Tibial nerve (tissue), 3 donors: Measurements from ENCODE around the gene SLC25A21.

ENCODE experiments used
- POLR2A ChIP-seq, 2 donors: fragments of 450-650 bp; IDR thresholded peaks; one replicate each; pipeline ENCODE4 v1.6.1; 2017; ENCODE audit warnings: antibody characterized with exemption in 2 of 2, mild to moderate bottlenecking in 2 of 2, moderate library complexity in 2 of 2
- TF ChIP-seq, protein P1 (sequence below), 5 experiments: fragments of 200-600 bp in 3 of 5; fragments of 450-650 bp in 2 of 5; sonication (generic) in 3 of 5; IDR thresholded peaks; one replicate each; pipeline ENCODE4 v1.5.1; 2016 to 2019; ENCODE audit warnings: antibody characterized with exemption in 5 of 5, mild to moderate bottlenecking in 3 of 5, moderate library complexity in 2 of 5

DNA sequence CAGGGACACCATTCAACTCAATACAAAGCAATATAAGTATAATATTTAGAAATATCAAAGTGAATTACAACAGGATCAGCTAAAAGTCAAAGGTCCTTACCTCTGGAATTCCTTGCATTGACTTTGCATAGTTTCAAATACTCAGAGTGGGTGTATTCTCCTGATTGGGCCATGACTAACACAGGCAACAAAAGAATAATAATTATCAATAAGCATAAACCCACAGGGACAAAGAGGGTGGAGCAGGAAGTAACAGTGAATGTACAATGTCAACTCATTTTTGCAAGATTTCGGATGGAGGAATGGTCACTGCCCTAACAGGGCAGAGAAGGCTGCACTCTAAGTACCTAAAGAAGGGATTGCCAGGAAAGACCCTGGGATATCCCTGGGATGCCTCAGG, 303.3 kb downstream of the SLC25A21 start:
- TF ChIP-seq, protein P1, sequence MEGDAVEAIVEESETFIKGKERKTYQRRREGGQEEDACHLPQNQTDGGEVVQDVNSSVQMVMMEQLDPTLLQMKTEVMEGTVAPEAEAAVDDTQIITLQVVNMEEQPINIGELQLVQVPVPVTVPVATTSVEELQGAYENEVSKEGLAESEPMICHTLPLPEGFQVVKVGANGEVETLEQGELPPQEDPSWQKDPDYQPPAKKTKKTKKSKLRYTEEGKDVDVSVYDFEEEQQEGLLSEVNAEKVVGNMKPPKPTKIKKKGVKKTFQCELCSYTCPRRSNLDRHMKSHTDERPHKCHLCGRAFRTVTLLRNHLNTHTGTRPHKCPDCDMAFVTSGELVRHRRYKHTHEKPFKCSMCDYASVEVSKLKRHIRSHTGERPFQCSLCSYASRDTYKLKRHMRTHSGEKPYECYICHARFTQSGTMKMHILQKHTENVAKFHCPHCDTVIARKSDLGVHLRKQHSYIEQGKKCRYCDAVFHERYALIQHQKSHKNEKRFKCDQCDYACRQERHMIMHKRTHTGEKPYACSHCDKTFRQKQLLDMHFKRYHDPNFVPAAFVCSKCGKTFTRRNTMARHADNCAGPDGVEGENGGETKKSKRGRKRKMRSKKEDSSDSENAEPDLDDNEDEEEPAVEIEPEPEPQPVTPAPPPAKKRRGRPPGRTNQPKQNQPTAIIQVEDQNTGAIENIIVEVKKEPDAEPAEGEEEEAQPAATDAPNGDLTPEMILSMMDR (IDR thresholded peaks at IDR 0.05), result no peak
- TF ChIP-seq POLR2A (IDR thresholded peaks at IDR 0.05), result no peak
